GM12874 (cell line): ENCODE results near the gene BMP7.

ENCODE experiments used
- TF ChIP-seq, protein P1 (sequence below): IDR thresholded peaks from 2 replicates; pipeline ENCODE4 v1.5.1; 2011; ENCODE audit warnings: low read depth, mild to moderate bottlenecking, control low read depth, low read length, moderate library complexity; ENCODE audit not compliant: insufficient read depth

Gene BMP7

DNA sequence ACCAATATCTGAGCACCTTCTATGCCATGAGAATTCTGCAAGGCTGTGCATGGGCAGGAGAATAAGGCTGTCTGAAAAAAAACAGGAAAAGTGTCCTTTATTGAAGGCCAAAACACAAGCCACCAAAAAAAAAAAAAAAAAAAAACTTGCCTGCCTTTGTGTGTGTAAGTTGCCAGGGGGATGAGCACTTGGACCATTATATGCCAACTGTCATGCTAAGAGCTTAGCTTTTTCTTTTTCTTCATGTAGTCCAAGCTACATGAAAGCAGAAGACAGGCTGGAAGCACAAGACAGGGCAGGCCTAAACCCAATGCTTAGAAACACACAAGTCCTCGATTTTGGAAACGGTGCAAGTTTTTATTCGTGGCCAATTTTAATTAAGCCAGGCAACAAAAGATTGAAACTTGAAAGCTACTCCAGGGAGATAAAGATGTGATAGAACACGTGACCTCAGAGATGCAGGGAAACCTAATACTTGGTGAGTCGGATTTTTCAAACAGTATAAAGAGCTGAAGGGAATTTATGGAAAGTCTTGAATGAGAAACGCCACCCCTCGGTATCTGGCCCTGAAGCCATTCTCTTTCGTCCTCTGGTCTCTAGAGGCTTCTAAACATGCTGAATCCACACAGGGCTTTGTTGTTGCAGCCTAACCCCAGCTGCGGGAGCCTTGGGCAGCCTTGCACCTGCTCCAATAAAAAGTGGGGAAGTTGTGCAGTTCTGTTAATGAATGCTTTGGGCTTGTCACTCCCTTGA lies 8.6 kb downstream of the BMP7 start:
- TF ChIP-seq, protein P1, sequence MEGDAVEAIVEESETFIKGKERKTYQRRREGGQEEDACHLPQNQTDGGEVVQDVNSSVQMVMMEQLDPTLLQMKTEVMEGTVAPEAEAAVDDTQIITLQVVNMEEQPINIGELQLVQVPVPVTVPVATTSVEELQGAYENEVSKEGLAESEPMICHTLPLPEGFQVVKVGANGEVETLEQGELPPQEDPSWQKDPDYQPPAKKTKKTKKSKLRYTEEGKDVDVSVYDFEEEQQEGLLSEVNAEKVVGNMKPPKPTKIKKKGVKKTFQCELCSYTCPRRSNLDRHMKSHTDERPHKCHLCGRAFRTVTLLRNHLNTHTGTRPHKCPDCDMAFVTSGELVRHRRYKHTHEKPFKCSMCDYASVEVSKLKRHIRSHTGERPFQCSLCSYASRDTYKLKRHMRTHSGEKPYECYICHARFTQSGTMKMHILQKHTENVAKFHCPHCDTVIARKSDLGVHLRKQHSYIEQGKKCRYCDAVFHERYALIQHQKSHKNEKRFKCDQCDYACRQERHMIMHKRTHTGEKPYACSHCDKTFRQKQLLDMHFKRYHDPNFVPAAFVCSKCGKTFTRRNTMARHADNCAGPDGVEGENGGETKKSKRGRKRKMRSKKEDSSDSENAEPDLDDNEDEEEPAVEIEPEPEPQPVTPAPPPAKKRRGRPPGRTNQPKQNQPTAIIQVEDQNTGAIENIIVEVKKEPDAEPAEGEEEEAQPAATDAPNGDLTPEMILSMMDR: no peak

DNA sequence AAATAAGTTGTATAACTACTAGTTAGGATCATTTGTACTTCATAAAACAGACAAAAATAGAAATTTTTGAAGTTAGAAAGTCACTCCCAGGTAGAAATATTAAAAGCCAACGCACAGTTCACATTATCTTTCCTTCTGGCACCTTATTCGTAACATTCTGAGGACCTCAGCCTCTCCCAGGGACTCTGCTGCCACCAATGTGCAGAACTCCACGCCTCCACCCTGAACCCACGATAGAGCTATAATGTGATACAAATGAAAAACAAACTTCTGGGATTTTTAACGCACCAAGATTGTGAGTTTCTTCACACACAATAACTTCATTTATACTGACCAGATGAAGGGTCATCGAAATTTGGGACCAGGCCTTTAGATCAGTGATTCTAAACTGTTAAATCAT lies 9.5 kb downstream of the BMP7 start:
- TF ChIP-seq, protein P1: no peak

DNA sequence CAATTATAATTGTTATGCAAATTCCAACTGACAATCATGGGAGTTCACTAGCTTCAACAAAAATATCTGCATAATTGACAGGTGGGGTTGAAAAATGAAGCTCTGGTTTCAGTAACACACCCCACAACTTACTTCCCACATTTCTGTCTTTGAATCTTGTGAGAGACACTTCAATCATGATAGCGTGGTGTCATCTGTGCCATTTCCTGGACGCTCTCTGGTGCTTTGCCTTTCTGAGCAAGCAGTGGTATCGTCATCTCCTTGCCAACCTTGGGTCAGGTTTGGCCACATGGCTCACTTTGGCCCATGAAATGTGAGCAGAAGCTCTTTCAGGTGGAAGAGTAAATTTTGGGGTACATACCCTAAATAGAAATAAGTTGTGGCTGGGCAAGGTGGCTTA lies 10.2 kb downstream of the BMP7 start:
- TF ChIP-seq, protein P1: no peak

DNA sequence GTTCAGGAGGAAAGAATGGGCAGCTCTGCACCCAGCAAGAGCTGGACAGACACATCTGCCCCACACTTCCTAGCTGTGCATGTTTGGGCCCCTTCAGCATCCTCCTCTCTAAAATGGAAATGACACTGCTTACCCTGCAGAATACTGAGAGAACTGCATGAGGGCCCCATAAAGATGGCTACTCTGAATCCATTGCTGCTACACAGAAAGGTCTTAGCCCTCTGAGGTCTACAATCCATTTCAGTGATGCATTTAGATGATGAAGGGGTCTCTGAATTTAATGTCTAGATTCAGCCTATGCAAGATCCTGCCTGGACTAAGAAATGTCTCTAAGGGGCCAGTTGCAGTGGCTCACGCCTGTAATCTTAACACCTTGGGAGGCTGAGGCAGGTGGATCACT lies 11.3 kb downstream of the BMP7 start:
- TF ChIP-seq, protein P1: no peak

DNA sequence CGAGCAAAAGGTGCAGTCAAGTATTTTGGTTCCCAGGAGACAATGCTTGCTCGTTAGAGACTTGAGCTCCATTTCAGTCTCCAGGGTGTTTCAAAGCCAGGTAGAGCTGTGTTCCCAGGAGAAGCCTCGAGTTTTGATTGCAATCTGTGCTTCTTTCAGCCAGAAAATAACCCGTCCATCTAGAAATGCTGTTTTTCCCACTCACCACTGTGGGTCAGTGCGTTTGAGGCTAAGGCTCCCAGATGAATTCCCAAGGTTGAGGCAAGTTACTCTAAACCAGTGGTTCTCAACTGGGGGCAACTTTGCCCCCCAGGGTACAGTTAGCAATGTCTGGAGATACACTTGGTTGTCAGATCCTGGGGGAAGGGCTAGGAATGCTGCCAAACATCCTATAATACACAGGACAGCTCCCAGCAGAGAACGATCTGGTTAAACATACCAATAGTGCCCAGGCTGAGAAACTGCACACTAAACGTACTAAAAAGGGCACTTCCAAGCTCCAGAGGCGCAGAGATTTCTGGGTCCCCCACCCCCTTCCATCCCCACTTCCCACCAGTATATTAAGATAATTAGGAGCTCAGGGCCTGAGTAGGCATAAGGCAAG lies 13.8 kb downstream of the BMP7 start:
- TF ChIP-seq, protein P1: no peak

DNA sequence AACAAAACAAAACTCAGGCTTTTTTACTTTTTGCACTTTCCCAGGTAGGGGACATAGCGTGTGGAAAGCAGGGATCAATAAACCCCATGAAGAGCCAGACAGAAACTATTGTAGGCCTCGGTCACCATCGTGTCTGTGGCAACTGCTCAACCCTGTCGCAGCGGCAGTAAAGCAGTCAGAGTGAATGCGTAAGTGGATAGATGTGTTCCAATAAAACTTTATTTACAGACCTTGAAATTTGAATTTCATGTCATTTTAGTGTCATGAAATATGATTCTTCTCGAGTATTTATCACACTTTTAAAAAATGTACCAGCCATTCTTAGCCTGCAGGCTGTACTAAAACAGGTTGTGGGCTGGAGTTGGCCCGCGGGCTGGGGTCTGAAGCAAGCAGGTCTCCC lies 14.5 kb downstream of the BMP7 start:
- TF ChIP-seq, protein P1: no peak

DNA sequence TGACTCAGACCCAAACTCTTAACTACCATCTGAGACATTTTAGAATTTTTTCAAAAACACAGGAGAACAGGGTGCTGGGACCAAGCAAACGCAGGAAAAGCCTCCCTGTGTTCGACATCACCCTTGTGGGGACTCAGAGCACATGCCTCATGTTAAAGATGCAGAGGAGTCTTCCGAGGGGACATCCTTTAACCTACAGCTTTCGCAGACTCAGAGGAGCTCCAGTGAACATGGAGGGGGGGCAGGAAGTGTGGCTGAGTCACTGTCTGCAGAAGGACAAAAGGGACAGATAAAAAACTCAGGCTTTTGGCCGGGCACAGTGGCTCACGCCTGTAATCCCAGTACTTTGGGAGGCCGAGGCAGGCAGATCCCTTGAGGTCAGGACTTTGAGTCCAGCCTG lies 15.1 kb downstream of the BMP7 start:
- TF ChIP-seq, protein P1: no peak
